GM23338 (cell line): ENCODE results near the gene MACF1. TPM values are rescaled to one million over a fixed set of nuclear protein-coding genes. Genes with fewer than 3 reads are reported as not detected.

Experiments used
- ATAC-seq: fragments of 200-7000 bp; cut with Tn5 transposase; 3 replicates; pipeline ENCODE4 v1.9.1; 2020
- DNase-seq: peaks from one replicate; pipeline ENCODE4 v3.0.0-alpha.2; 2015; ENCODE audit warnings: low spot score
- H2AFZ ChIP-seq: fragments of 200-600 bp; sonication (generic); 2 replicates; pipeline ENCODE4 v1.8.0; 2016; ENCODE audit warnings: antibody characterized with exemption, mild to moderate bottlenecking, moderate library complexity
- H3F3A ChIP-seq: fragments of 200-600 bp; sonication (generic); replicated peaks from 2 replicates; pipeline ENCODE4 v1.8.0; 2017; ENCODE audit warnings: antibody characterized with exemption, mixed run types, low read depth
- H3K27ac ChIP-seq: fragments of 200-600 bp; sonication (generic); 2 replicates; pipeline ENCODE4 v1.6.1; 2016; ENCODE audit warnings: low read depth
- H3K27me3 ChIP-seq: fragments of 200-600 bp; sonication (generic); 2 replicates; pipeline ENCODE4 v1.8.0; 2016; ENCODE audit warnings: mild to moderate bottlenecking, mixed run types, moderate library complexity; ENCODE audit not compliant: insufficient read depth
- H3K36me3 ChIP-seq: fragments of 200-600 bp; sonication (generic); 2 replicates; pipeline ENCODE4 v1.8.0; 2016; ENCODE audit warnings: mild to moderate bottlenecking; ENCODE audit not compliant: insufficient read depth
- H3K4me1 ChIP-seq: fragments of 200-600 bp; sonication (generic); 2 replicates; pipeline ENCODE4 v1.8.0; 2016; ENCODE audit warnings: mild to moderate bottlenecking, moderate library complexity; ENCODE audit not compliant: insufficient read depth
- H3K4me2 ChIP-seq: fragments of 200-600 bp; sonication (generic); 2 replicates; pipeline ENCODE4 v1.7.1; 2017; ENCODE audit warnings: mixed run types
- H3K4me3 ChIP-seq: fragments of 200-600 bp; sonication (generic); 2 replicates; pipeline ENCODE4 v1.6.1; 2016; ENCODE audit warnings: mixed run types
- H3K79me2 ChIP-seq: fragments of 200-600 bp; sonication (generic); replicated peaks from 2 replicates; pipeline ENCODE4 v1.8.0; 2017; ENCODE audit warnings: mild to moderate bottlenecking; ENCODE audit not compliant: insufficient read depth
- H3K9me2 ChIP-seq: fragments of 200-600 bp; sonication (generic); 2 replicates; pipeline ENCODE4 v1.8.0; 2017; ENCODE audit not compliant: insufficient read depth
- H4K20me1 ChIP-seq: fragments of 200-600 bp; sonication (generic); replicated peaks from 2 replicates; pipeline ENCODE4 v1.8.0; 2017; ENCODE audit warnings: mild to moderate bottlenecking; ENCODE audit not compliant: insufficient read depth
- H3K27ac Mint-ChIP-seq: 2 replicates; pipeline ENCODE4 v1.8.0; 2020; ENCODE audit warnings: inconsistent platforms, mild to moderate bottlenecking, moderate library complexity, mixed read lengths
- H3K27me3 Mint-ChIP-seq: 3 replicates; pipeline ENCODE4 v1.8.0; 2022; ENCODE audit warnings: low read depth, mild to moderate bottlenecking, moderate library complexity, mixed read lengths, inconsistent platforms; ENCODE audit not compliant: insufficient read depth, poor library complexity
- H3K36me3 Mint-ChIP-seq: 3 replicates; pipeline ENCODE4 v1.8.0; 2021; ENCODE audit warnings: low read depth, mild to moderate bottlenecking, inconsistent platforms, moderate library complexity, mixed read lengths
- H3K4me1 Mint-ChIP-seq: 3 replicates; pipeline ENCODE4 v1.8.0; 2020; ENCODE audit warnings: mild to moderate bottlenecking, inconsistent platforms, mixed read lengths
- H3K4me3 Mint-ChIP-seq: 3 replicates; pipeline ENCODE4 v1.8.0; 2021; ENCODE audit warnings: moderate library complexity, mild to moderate bottlenecking, inconsistent platforms, mixed read lengths
- H3K9me3 Mint-ChIP-seq: 3 replicates; pipeline ENCODE4 v1.8.0; 2020; ENCODE audit warnings: moderate library complexity, mild to moderate bottlenecking, inconsistent platforms, mixed read lengths
- CREB1 ChIP-seq: fragments of 250-450 bp; sonication (Bioruptor Pico); IDR thresholded peaks from 2 replicates; pipeline ENCODE4 v1.5.0; 2020; ENCODE audit warnings: low read depth, mild to moderate bottlenecking, moderate library complexity
- EZH2phosphoT487 ChIP-seq: fragments of 200-600 bp; sonication (generic); IDR thresholded peaks from one replicate; pipeline ENCODE4 v1.8.1; 2018; ENCODE audit warnings: antibody characterized with exemption; ENCODE audit not compliant: unreplicated experiment
- NANOG ChIP-seq: IDR thresholded peaks from 2 replicates; pipeline ENCODE4 v1.6.1; 2016; ENCODE audit warnings: antibody characterized with exemption, borderline replicate concordance
- ZNF114 ChIP-seq: fragments of 250-450 bp; sonication (Bioruptor Pico); IDR thresholded peaks from 2 replicates; pipeline ENCODE4 v1.5.0; 2020; ENCODE audit warnings: mild to moderate bottlenecking, moderate library complexity
- polyA plus RNA-seq: library from polyadenylated mRNA; unstranded; fragments of >200 nt; fragmentation: Nextera tagmentation; extraction: Ambion mirVana; gene quantifications from 2 replicates; pipeline ENCODE4 v1.2.1, GENCODE V29; 2016
- total RNA-seq: library from RNA; depleted of rRNA; stranded (reverse); fragments of >200 nt; shearing (Covaris generic); gene quantifications from 2 replicates; pipeline ENCODE4 v1.2.3, GENCODE V29; 2014
- TF ChIP-seq, protein P1 (sequence below): fragments of 250-450 bp; sonication (Bioruptor Pico); IDR thresholded peaks from 2 replicates; pipeline ENCODE4 v1.5.0; 2020; ENCODE audit warnings: mild to moderate bottlenecking, moderate library complexity
- TF ChIP-seq, protein P2 (sequence below): IDR thresholded peaks from one replicate; pipeline ENCODE4 v1.6.1; 2018; ENCODE audit warnings: antibody characterized with exemption; ENCODE audit not compliant: unreplicated experiment

Gene MACF1
- total and polyA plus RNA-seq, 2 experiments from 2014 or later, result 104 to 399 TPM

DNA sequence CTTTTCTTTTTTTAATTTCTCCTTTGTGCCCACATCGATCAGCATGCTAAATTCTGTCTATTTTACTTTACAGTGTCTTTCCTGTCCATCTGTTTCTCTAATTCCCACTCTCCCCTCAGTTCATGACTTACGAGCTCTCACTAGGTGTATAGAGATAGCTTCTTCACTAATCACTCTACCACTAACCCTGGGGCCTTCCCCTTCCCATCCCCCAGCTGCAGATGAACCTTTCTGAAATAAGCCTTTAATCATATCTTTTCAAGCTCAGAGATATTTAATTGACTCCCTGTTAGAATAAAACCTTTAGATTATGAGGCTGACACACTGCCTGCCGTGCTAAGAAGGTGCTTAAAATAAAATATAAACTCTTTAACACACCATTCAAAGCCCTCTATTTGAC is 220.7 kb downstream of the MACF1 start (continued):
- TF ChIP-seq, protein P1, sequence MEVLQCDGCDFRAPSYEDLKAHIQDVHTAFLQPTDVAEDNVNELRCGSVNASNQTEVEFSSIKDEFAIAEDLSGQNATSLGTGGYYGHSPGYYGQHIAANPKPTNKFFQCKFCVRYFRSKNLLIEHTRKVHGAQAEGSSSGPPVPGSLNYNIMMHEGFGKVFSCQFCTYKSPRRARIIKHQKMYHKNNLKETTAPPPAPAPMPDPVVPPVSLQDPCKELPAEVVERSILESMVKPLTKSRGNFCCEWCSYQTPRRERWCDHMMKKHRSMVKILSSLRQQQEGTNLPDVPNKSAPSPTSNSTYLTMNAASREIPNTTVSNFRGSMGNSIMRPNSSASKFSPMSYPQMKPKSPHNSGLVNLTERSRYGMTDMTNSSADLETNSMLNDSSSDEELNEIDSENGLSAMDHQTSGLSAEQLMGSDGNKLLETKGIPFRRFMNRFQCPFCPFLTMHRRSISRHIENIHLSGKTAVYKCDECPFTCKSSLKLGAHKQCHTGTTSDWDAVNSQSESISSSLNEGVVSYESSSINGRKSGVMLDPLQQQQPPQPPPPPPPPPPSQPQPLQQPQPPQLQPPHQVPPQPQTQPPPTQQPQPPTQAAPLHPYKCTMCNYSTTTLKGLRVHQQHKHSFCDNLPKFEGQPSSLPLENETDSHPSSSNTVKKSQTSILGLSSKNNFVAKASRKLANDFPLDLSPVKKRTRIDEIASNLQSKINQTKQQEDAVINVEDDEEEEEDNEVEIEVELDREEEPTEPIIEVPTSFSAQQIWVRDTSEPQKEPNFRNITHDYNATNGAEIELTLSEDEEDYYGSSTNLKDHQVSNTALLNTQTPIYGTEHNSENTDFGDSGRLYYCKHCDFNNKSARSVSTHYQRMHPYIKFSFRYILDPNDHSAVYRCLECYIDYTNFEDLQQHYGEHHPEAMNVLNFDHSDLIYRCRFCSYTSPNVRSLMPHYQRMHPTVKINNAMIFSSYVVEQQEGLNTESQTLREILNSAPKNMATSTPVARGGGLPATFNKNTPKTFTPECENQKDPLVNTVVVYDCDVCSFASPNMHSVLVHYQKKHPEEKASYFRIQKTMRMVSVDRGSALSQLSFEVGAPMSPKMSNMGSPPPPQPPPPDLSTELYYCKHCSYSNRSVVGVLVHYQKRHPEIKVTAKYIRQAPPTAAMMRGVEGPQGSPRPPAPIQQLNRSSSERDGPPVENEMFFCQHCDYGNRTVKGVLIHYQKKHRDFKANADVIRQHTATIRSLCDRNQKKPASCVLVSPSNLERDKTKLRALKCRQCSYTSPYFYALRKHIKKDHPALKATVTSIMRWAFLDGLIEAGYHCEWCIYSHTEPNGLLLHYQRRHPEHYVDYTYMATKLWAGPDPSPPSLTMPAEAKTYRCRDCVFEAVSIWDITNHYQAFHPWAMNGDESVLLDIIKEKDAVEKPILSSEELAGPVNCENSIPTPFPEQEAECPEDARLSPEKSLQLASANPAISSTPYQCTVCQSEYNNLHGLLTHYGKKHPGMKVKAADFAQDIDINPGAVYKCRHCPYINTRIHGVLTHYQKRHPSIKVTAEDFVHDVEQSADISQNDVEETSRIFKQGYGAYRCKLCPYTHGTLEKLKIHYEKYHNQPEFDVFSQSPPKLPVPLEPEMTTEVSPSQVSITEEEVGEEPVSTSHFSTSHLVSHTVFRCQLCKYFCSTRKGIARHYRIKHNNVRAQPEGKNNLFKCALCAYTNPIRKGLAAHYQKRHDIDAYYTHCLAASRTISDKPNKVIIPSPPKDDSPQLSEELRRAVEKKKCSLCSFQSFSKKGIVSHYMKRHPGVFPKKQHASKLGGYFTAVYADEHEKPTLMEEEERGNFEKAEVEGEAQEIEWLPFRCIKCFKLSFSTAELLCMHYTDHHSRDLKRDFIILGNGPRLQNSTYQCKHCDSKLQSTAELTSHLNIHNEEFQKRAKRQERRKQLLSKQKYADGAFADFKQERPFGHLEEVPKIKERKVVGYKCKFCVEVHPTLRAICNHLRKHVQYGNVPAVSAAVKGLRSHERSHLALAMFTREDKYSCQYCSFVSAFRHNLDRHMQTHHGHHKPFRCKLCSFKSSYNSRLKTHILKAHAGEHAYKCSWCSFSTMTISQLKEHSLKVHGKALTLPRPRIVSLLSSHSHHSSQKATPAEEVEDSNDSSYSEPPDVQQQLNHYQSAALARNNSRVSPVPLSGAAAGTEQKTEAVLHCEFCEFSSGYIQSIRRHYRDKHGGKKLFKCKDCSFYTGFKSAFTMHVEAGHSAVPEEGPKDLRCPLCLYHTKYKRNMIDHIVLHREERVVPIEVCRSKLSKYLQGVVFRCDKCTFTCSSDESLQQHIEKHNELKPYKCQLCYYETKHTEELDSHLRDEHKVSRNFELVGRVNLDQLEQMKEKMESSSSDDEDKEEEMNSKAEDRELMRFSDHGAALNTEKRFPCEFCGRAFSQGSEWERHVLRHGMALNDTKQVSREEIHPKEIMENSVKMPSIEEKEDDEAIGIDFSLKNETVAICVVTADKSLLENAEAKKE (CRISPR knock-in tag), result no peak
- TF ChIP-seq ZNF114 (CRISPR knock-in tag) (no peak), EZH2phosphoT487 (no peak)

- H3K4me2 ChIP-seq, result no peak overlapping the region
- H3K36me3 Mint-ChIP-seq, result peaks cover 88% of the 10 kb centered on the region
- H3K9me2 ChIP-seq, result no peaks in the 10 kb centered on the region
- peaks cover 5% of the 10 kb centered on the region; the same call in 1 of the 2 replicates for H3F3A ChIP-seq
- no peak for ATAC-seq
- no peaks in the 10 kb centered on the region; the same call in 2 of the 3 replicates for H3K9me3 Mint-ChIP-seq
- no peak overlapping the region for H3K27ac Mint-ChIP-seq
- H3K4me1 ChIP-seq, result no peaks in the 10 kb centered on the region
- H3K4me3 ChIP-seq, result no peak overlapping the region
- no peak for DNase-seq
- H3K27me3 ChIP-seq, result no peaks in the 10 kb centered on the region
- H3K4me1 Mint-ChIP-seq, result no peaks in the 10 kb centered on the region
- H3K79me2 ChIP-seq, result peaks cover 23% of the 10 kb centered on the region
- no peak overlapping the region for H3K27ac ChIP-seq
- no peak for TF ChIP-seq EZH2phosphoT487
- TF ChIP-seq ZNF114 (CRISPR knock-in tag), result no peak
- TF ChIP-seq NANOG, result no peak
- TF ChIP-seq, protein P2, sequence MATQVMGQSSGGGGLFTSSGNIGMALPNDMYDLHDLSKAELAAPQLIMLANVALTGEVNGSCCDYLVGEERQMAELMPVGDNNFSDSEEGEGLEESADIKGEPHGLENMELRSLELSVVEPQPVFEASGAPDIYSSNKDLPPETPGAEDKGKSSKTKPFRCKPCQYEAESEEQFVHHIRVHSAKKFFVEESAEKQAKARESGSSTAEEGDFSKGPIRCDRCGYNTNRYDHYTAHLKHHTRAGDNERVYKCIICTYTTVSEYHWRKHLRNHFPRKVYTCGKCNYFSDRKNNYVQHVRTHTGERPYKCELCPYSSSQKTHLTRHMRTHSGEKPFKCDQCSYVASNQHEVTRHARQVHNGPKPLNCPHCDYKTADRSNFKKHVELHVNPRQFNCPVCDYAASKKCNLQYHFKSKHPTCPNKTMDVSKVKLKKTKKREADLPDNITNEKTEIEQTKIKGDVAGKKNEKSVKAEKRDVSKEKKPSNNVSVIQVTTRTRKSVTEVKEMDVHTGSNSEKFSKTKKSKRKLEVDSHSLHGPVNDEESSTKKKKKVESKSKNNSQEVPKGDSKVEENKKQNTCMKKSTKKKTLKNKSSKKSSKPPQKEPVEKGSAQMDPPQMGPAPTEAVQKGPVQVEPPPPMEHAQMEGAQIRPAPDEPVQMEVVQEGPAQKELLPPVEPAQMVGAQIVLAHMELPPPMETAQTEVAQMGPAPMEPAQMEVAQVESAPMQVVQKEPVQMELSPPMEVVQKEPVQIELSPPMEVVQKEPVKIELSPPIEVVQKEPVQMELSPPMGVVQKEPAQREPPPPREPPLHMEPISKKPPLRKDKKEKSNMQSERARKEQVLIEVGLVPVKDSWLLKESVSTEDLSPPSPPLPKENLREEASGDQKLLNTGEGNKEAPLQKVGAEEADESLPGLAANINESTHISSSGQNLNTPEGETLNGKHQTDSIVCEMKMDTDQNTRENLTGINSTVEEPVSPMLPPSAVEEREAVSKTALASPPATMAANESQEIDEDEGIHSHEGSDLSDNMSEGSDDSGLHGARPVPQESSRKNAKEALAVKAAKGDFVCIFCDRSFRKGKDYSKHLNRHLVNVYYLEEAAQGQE, result no peak
- no peak for TF ChIP-seq CREB1 (CRISPR knock-in tag)
- TF ChIP-seq, protein P1 (CRISPR knock-in tag), result no peak
- no peaks in the 10 kb centered on the region for H3K27me3 Mint-ChIP-seq
- peaks cover 87% of the 10 kb centered on the region for H3K36me3 ChIP-seq
- H3K4me3 Mint-ChIP-seq, result no peak overlapping the region
- peaks cover 20% of the 10 kb centered on the region for H4K20me1 ChIP-seq
- no peak overlapping the region for H2AFZ ChIP-seq
Observed at GRCh38 chr1:39425634-39426033, 221.1 kb downstream of the MACF1 start.
